Activated naive CD4-positive, alpha-beta T cell treated with anti-CD3 and anti-CD28 coated beads, Interleukin-2, amount 10 ng/mL, durations not matched to agents 7 days and 5 days (primary cell): ENCODE data around the gene CTPS2.
A peak's percentile ranks its signal among the peaks of the same experiment; 100 is the strongest.
"Not testable (repeated sequence)": the region's sequence is repeated elsewhere in the genome, so short reads cannot be mapped to it uniquely, and the experiment has no call there.

Source experiments
- CTCF ChIA-PET: fragments of 350-600 bp; sonication (Branson Sonifier 250); formaldehyde crosslinking; loops from one replicate; lab custom pipeline; 2021; ENCODE audit warnings: antibody characterized with exemption; lab: Charles Lee
- DNase-seq: peaks from one replicate; pipeline ENCODE4 v3.0.0-alpha.2; 2020
- H3K27ac Mint-ChIP-seq: one replicate; pipeline ENCODE4 v1.8.0; 2021; ENCODE audit warnings: mild to moderate bottlenecking, moderate library complexity, mixed read lengths
- H3K27me3 Mint-ChIP-seq: one replicate; pipeline ENCODE4 v1.8.0; 2021; ENCODE audit warnings: mild to moderate bottlenecking, mixed read lengths
- H3K36me3 Mint-ChIP-seq: one replicate; pipeline ENCODE4 v1.8.0; 2021; ENCODE audit warnings: mixed read lengths
- H3K4me1 Mint-ChIP-seq: one replicate; pipeline ENCODE4 v1.8.0; 2021; ENCODE audit warnings: mixed read lengths
- H3K4me3 Mint-ChIP-seq: one replicate; pipeline ENCODE4 v1.8.0; 2021; ENCODE audit warnings: mild to moderate bottlenecking, moderate library complexity, mixed read lengths
- H3K9me3 Mint-ChIP-seq: one replicate; pipeline ENCODE4 v1.8.0; 2021; ENCODE audit warnings: mixed read lengths

Gene CTPS2

GRCh38 chrX:16628946-16629595 is 83.4 kb downstream of the CTPS2 start:
- H3K36me3 Mint-ChIP-seq: no peaks in the 10 kb centered on the region
- peaks cover 5% of the 10 kb centered on the region for H3K4me1 Mint-ChIP-seq
- H3K4me3 Mint-ChIP-seq: no peak overlapping the region
- no peaks in the 10 kb centered on the region for H3K27me3 Mint-ChIP-seq
- no peak overlapping the region for H3K27ac Mint-ChIP-seq
- no peak for DNase-seq
- H3K9me3 Mint-ChIP-seq: no peaks in the 10 kb centered on the region
- CTCF ChIA-PET: no interaction called here

- H3K27ac Mint-ChIP-seq, H3K27me3 Mint-ChIP-seq, H3K4me1 Mint-ChIP-seq, H3K9me3 Mint-ChIP-seq, CTCF ChIA-PET, H3K4me3 Mint-ChIP-seq, DNase-seq, H3K36me3 Mint-ChIP-seq: not testable (repeated sequence)
Measured at GRCh38 chrX:16628511-16628910, 84.0 kb downstream of the CTPS2 start.

- no peak for DNase-seq
- Mint-ChIP-seq H3K27me3 (no peaks in the 10 kb centered on the region), H3K27ac (no peak overlapping the region), H3K36me3 (peaks cover 6% of the 10 kb centered on the region), H3K9me3 (peaks cover 6% of the 10 kb centered on the region), H3K4me3 (no peak overlapping the region), H3K4me1 (peaks cover 2% of the 10 kb centered on the region)
- CTCF ChIA-PET: no interaction called here
Measured at GRCh38 chrX:16619024-16619423, 93.4 kb downstream of the CTPS2 start.

- Mint-ChIP-seq H3K27me3 (no peaks in the 10 kb centered on the region), H3K27ac (no peak overlapping the region), H3K9me3 (peaks cover 6% of the 10 kb centered on the region), H3K36me3 (peaks cover 8% of the 10 kb centered on the region), H3K4me1 (peaks cover 1% of the 10 kb centered on the region), H3K4me3 (no peak overlapping the region)
- CTCF ChIA-PET: no interaction called here
- no peak for DNase-seq
Measured at GRCh38 chrX:16618422-16618821, 94.0 kb downstream of the CTPS2 start.

GRCh38 chrX:16617382-16617781 is 95.1 kb downstream of the CTPS2 start:
- H3K4me1 Mint-ChIP-seq: no peaks in the 10 kb centered on the region
- H3K9me3 Mint-ChIP-seq: peaks cover 6% of the 10 kb centered on the region
- CTCF ChIA-PET: no interaction called here
- no peak overlapping the region for H3K4me3 Mint-ChIP-seq
- no peak overlapping the region for H3K27ac Mint-ChIP-seq
- DNase-seq: no peak
- peaks cover 10% of the 10 kb centered on the region for H3K36me3 Mint-ChIP-seq
- no peaks in the 10 kb centered on the region for H3K27me3 Mint-ChIP-seq

- CTCF ChIA-PET: no interaction called here
- H3K9me3 Mint-ChIP-seq: no peaks in the 10 kb centered on the region
- H3K4me1 Mint-ChIP-seq: peaks cover 5% of the 10 kb centered on the region
- peaks cover 7% of the 10 kb centered on the region for H3K36me3 Mint-ChIP-seq
- no peak overlapping the region for H3K4me3 Mint-ChIP-seq
- H3K27me3 Mint-ChIP-seq: no peaks in the 10 kb centered on the region
- H3K27ac Mint-ChIP-seq: no peak overlapping the region
- no peak for DNase-seq
Measured at GRCh38 chrX:16612257-16612897, 100.1 kb downstream of the CTPS2 start.

- peaks cover 16% of the 10 kb centered on the region for H3K4me1 Mint-ChIP-seq
- DNase-seq, H3K27ac Mint-ChIP-seq, H3K4me3 Mint-ChIP-seq, H3K27me3 Mint-ChIP-seq, H3K36me3 Mint-ChIP-seq, H3K9me3 Mint-ChIP-seq, CTCF ChIA-PET: not testable (repeated sequence)
Measured at GRCh38 chrX:16610654-16611053, 101.8 kb downstream of the CTPS2 start.

- Mint-ChIP-seq H3K4me3 (no peak overlapping the region), H3K4me1 (peaks cover 17% of the 10 kb centered on the region), H3K27ac (no peak overlapping the region), H3K9me3 (no peaks in the 10 kb centered on the region), H3K27me3 (no peaks in the 10 kb centered on the region), H3K36me3 (peaks cover 7% of the 10 kb centered on the region)
- DNase-seq: no peak
- CTCF ChIA-PET: no interaction called here
Measured at GRCh38 chrX:16610121-16610621, 102.3 kb downstream of the CTPS2 start.

- Mint-ChIP-seq H3K27me3 (no peaks in the 10 kb centered on the region), H3K4me1 (peaks cover 45% of the 10 kb centered on the region), H3K4me3 (no peak overlapping the region), H3K9me3 (no peaks in the 10 kb centered on the region), H3K27ac (peak overlapping the region; percentile 14), H3K36me3 (peaks cover 7% of the 10 kb centered on the region)
- no peak for DNase-seq
- CTCF ChIA-PET: interaction anchor here (0.6 kb wide), 1 partner anchor 821 kb away, joined by 3 read pairs; no protein-coding TSS in a partner anchor
Measured at GRCh38 chrX:16606142-16606720, 106.2 kb downstream of the CTPS2 start.

GRCh38 chrX:16604337-16604736 is 108.1 kb downstream of the CTPS2 start:
- peak overlapping the region; percentile 99 for H3K27ac Mint-ChIP-seq
- CTCF ChIA-PET: no interaction called here
- peaks cover 11% of the 10 kb centered on the region for H3K36me3 Mint-ChIP-seq
- peak overlapping the region; percentile 58 for H3K4me3 Mint-ChIP-seq
- no peak for DNase-seq
- no peaks in the 10 kb centered on the region for H3K9me3 Mint-ChIP-seq
- peaks cover 45% of the 10 kb centered on the region for H3K4me1 Mint-ChIP-seq
- H3K27me3 Mint-ChIP-seq: no peaks in the 10 kb centered on the region

- Mint-ChIP-seq H3K27ac (peak overlapping the region; percentile 99), H3K4me1 (peaks cover 45% of the 10 kb centered on the region), H3K4me3 (peak overlapping the region; percentile 58), H3K36me3 (peaks cover 11% of the 10 kb centered on the region), H3K9me3 (no peaks in the 10 kb centered on the region), H3K27me3 (no peaks in the 10 kb centered on the region)
- CTCF ChIA-PET: no interaction called here
- DNase-seq: no peak
Measured at GRCh38 chrX:16603822-16604221, 108.6 kb downstream of the CTPS2 start.

GRCh38 chrX:16603235-16603634 is 109.2 kb downstream of the CTPS2 start:
- H3K36me3 Mint-ChIP-seq: peaks cover 11% of the 10 kb centered on the region
- CTCF ChIA-PET, DNase-seq, H3K27me3 Mint-ChIP-seq, H3K4me3 Mint-ChIP-seq, H3K9me3 Mint-ChIP-seq: not testable (repeated sequence)
- peaks cover 45% of the 10 kb centered on the region for H3K4me1 Mint-ChIP-seq
- peak overlapping the region; percentile 99 for H3K27ac Mint-ChIP-seq

GRCh38 chrX:16601885-16602284 is 110.6 kb downstream of the CTPS2 start:
- no peaks in the 10 kb centered on the region for H3K27me3 Mint-ChIP-seq
- CTCF ChIA-PET: no interaction called here
- H3K4me1 Mint-ChIP-seq: peaks cover 36% of the 10 kb centered on the region

GRCh38 chrX:16594490-16594889 is 118.0 kb downstream of the CTPS2 start:
- H3K4me1 Mint-ChIP-seq: peaks cover 10% of the 10 kb centered on the region
- H3K36me3 Mint-ChIP-seq: peaks cover 8% of the 10 kb centered on the region
- H3K4me3 Mint-ChIP-seq: no peak overlapping the region
- no peaks in the 10 kb centered on the region for H3K27me3 Mint-ChIP-seq
- DNase-seq: no peak
- no peak overlapping the region for H3K27ac Mint-ChIP-seq
- CTCF ChIA-PET: no interaction called here
- H3K9me3 Mint-ChIP-seq: peaks cover 9% of the 10 kb centered on the region

More at GRCh38 chrX:16601885-16602284, 110.6 kb downstream of the CTPS2 start:
- Mint-ChIP-seq H3K36me3 (peaks cover 12% of the 10 kb centered on the region), H3K27ac (no peak overlapping the region), H3K4me3 (no peak overlapping the region), H3K9me3 (peaks cover 2% of the 10 kb centered on the region)
- DNase-seq: no peak

- H3K27ac Mint-ChIP-seq: no peak overlapping the region
- DNase-seq: no peak
- no peaks in the 10 kb centered on the region for H3K27me3 Mint-ChIP-seq
- peaks cover 9% of the 10 kb centered on the region for H3K9me3 Mint-ChIP-seq
- H3K4me1 Mint-ChIP-seq: peaks cover 17% of the 10 kb centered on the region
- H3K36me3 Mint-ChIP-seq: peaks cover 8% of the 10 kb centered on the region
- CTCF ChIA-PET: no interaction called here
- H3K4me3 Mint-ChIP-seq: no peak overlapping the region
Measured at GRCh38 chrX:16593801-16594200, 118.7 kb downstream of the CTPS2 start.
